H1 (cell line): ENCODE data around the gene DOCK8.

Experiments used
- BRCA1 ChIP-seq: IDR thresholded peaks from 2 replicates; pipeline ENCODE4 v1.6.1; 2012; ENCODE audit warnings: low read depth, low read length, improper control_type of control experiment
- CEBPB ChIP-seq: IDR thresholded peaks from 2 replicates; pipeline ENCODE4 v1.6.1; 2012; ENCODE audit warnings: low read depth, low read length
- CTCF ChIP-seq, 3 experiments: IDR thresholded peaks; 1 replicate in 2 of 3; 2 replicates in 1 of 3; pipeline versions ENCODE4 v1.5.1 to v1.6.1; 2011; ENCODE audit warnings: low read length in 3 of 3, mild to moderate bottlenecking in 3 of 3, inconsistent platforms in 2 of 3, low read depth in 1 of 3, moderate library complexity in 1 of 3; ENCODE audit not compliant: insufficient read depth in 1 of 3; ENCODE audit errors: control extremely low read depth in 1 of 3
- EP300 ChIP-seq, 2 experiments: IDR thresholded peaks; 1 replicate in 1 of 2; 2 replicates in 1 of 2; pipeline ENCODE4 v1.6.1; 2011 to 2012; ENCODE audit warnings: low read depth in 2 of 2, low read length in 2 of 2, mild to moderate bottlenecking in 2 of 2, borderline replicate concordance in 1 of 2, inconsistent platforms in 1 of 2, moderate library complexity in 1 of 2
- HDAC6 ChIP-seq: IDR thresholded peaks from one replicate; pipeline ENCODE4 v1.7.1; 2012; ENCODE audit warnings: low read depth, mild to moderate bottlenecking, inconsistent platforms, low read length, moderate library complexity
- JUN ChIP-seq: IDR thresholded peaks from 2 replicates; pipeline ENCODE4 v1.6.1; 2011; ENCODE audit warnings: low read depth, mild to moderate bottlenecking, improper control_type of control experiment, low read length
- JUND ChIP-seq: IDR thresholded peaks from 2 replicates; pipeline ENCODE4 v1.6.1; 2011; ENCODE audit warnings: mild to moderate bottlenecking, improper control_type of control experiment, low read length
- SP1 ChIP-seq: IDR thresholded peaks from 2 replicates; pipeline ENCODE4 v1.6.1; 2011; ENCODE audit warnings: low read depth, low read length
- USF2 ChIP-seq: IDR thresholded peaks from 2 replicates; pipeline ENCODE4 v1.6.1; 2011; ENCODE audit warnings: low read length, improper control_type of control experiment

GRCh38 chr9:414595-414994, 199.9 kb downstream of the DOCK8 start:
- TF ChIP-seq CTCF (IDR thresholded peaks at IDR 0.05; ENCODE audit: control extremely low read depth in 1 of 3, insufficient read depth in 1 of 3, low read depth in 1 of 3, low read length in 3 of 3) (no peak), USF2 (no peak), BRCA1 (no peak), HDAC6 (no peak), JUND (no peak), SP1 (no peak), CEBPB (no peak), EP300 (IDR thresholded peaks at IDR 0.05; ENCODE audit: borderline replicate concordance in 1 of 2, low read depth in 2 of 2, low read length in 2 of 2) (no peak), JUN (no peak)
